IMR-90 (cell line): ENCODE measurements around the gene RBM46. TPM values are rescaled to one million over a fixed set of nuclear protein-coding genes. Genes with fewer than 3 reads are reported as not detected.

Experiments used
- ATAC-seq: fragments of 200-7000 bp; cut with Tn5 transposase; 2 replicates; pipeline ENCODE4 v1.9.1; 2020; ENCODE audit warnings: low read depth, mild to moderate bottlenecking, moderate library complexity
- BruUV-seq: library from RNA; stranded (reverse); fragments of 400-500 nt; replicated peaks from 2 replicates; lab custom pipeline; 2021; lab: Mats Ljungman, UMichigan
- CTCF ChIA-PET: fragments of 300-600 bp; formaldehyde crosslinking; extraction: SDS; loops from one replicate; lab custom pipeline; 2021; ENCODE audit warnings: antibody characterized with exemption; lab: Yijun Ruan, JAX
- POLR2A ChIA-PET: fragments of 300-600 bp; sonication (Branson Sonifier 250); formaldehyde crosslinking; loops from one replicate; lab custom pipeline; 2022; ENCODE audit warnings: antibody characterized with exemption; ENCODE audit not compliant: unreplicated experiment; lab: Charles Lee
- DNase-seq: peaks from one replicate; pipeline ENCODE4 v3.0.0; 2013
- H2AFZ ChIP-seq: replicated peaks from 2 replicates; pipeline ENCODE3; 2013; ENCODE audit warnings: low read length, mild to moderate bottlenecking; ENCODE audit not compliant: poor library complexity
- H2AK5ac ChIP-seq: 2 replicates; pipeline ENCODE4 v1.6.1; 2013; ENCODE audit warnings: low read depth, low read length, inconsistent platforms
- H2AK9ac ChIP-seq: replicated peaks from 2 replicates; pipeline ENCODE3; 2013; ENCODE audit warnings: mild to moderate bottlenecking, low read depth, low read length, moderate library complexity; ENCODE audit not compliant: poor library complexity
- H2BK120ac ChIP-seq: 2 replicates; pipeline ENCODE4 v1.6.1; 2013; ENCODE audit warnings: low read depth, low read length, inconsistent platforms
- H2BK15ac ChIP-seq: 3 replicates; pipeline ENCODE4 v1.6.1; 2013; ENCODE audit warnings: low read depth, low read length, inconsistent platforms
- H2BK20ac ChIP-seq: 2 replicates; pipeline ENCODE4 v1.6.1; 2013; ENCODE audit warnings: low read depth, mild to moderate bottlenecking, inconsistent platforms, low read length, moderate library complexity
- H2BK5ac ChIP-seq: 2 replicates; pipeline ENCODE4 v1.6.1; 2013; ENCODE audit warnings: mild to moderate bottlenecking, low read depth, low read length, inconsistent platforms; ENCODE audit not compliant: poor library complexity, severe bottlenecking
- H3K14ac ChIP-seq: replicated peaks from 2 replicates; pipeline ENCODE4 v1.6.1; 2013; ENCODE audit warnings: low read depth, low read length, inconsistent platforms
- H3K18ac ChIP-seq: 2 replicates; pipeline ENCODE4 v1.6.1; 2013; ENCODE audit warnings: low read depth, low read length, control low read depth
- H3K23ac ChIP-seq: 2 replicates; pipeline ENCODE4 v1.6.1; 2013; ENCODE audit warnings: low read depth, low read length, inconsistent platforms
- H3K27ac ChIP-seq: 2 replicates; pipeline ENCODE4 v1.5.1; 2013; ENCODE audit warnings: mild to moderate bottlenecking, control low read depth, low read length; ENCODE audit not compliant: insufficient read depth
- H3K27me3 ChIP-seq: 2 replicates; pipeline ENCODE4 v1.6.1; 2013; ENCODE audit warnings: low read length; ENCODE audit not compliant: control insufficient read depth, insufficient read depth
- H3K36me3 ChIP-seq: 2 replicates; pipeline ENCODE4 v1.6.1; 2013; ENCODE audit warnings: low read length, mixed read lengths; ENCODE audit not compliant: control insufficient read depth, insufficient read depth
- H3K4ac ChIP-seq: 2 replicates; pipeline ENCODE4 v1.6.1; 2013; ENCODE audit warnings: low read depth, low read length, inconsistent platforms
- H3K4me1 ChIP-seq: 2 replicates; pipeline ENCODE4 v1.6.1; 2013; ENCODE audit warnings: low read length, mixed read lengths; ENCODE audit not compliant: control insufficient read depth, insufficient read depth
- H3K4me2 ChIP-seq: 2 replicates; pipeline ENCODE4 v1.6.1; 2013; ENCODE audit warnings: low read depth, mild to moderate bottlenecking, control low read depth, low read length, moderate library complexity
- H3K4me3 ChIP-seq: 2 replicates; pipeline ENCODE4 v1.5.1; 2013; ENCODE audit warnings: low read depth, mild to moderate bottlenecking, control low read depth, low read length, moderate library complexity; ENCODE audit not compliant: insufficient read depth
- H3K56ac ChIP-seq: 2 replicates; pipeline ENCODE4 v1.6.1; 2013; ENCODE audit warnings: low read length, inconsistent platforms; ENCODE audit not compliant: insufficient read depth; ENCODE audit errors: extremely low read depth
- H3K79me1 ChIP-seq, 2 experiments: 2 replicates each; pipeline ENCODE4 v1.6.1; 2013; ENCODE audit warnings: low read length in 2 of 2, inconsistent platforms in 1 of 2, low read depth in 1 of 2
- H3K9ac ChIP-seq: 2 replicates; pipeline ENCODE4 v1.6.1; 2013; ENCODE audit warnings: low read depth, low read length, control low read depth
- H3K9me1 ChIP-seq: 2 replicates; pipeline ENCODE4 v1.6.1; 2013; ENCODE audit warnings: low read length, inconsistent platforms; ENCODE audit not compliant: insufficient read depth
- H3K9me3 ChIP-seq: 2 replicates; pipeline ENCODE4 v1.6.1; 2013; ENCODE audit warnings: low read length; ENCODE audit not compliant: control insufficient read depth, insufficient read depth
- H4K20me1 ChIP-seq: 2 replicates; pipeline ENCODE4 v1.6.1; 2013; ENCODE audit warnings: low read length, inconsistent platforms; ENCODE audit not compliant: insufficient read depth
- H4K5ac ChIP-seq: 2 replicates; pipeline ENCODE4 v1.6.1; 2013; ENCODE audit warnings: mild to moderate bottlenecking, low read depth, low read length, control low read depth
- H4K8ac ChIP-seq, 2 experiments: 2 replicates each; pipeline ENCODE4 v1.6.1; 2013; ENCODE audit warnings: low read depth in 2 of 2, low read length in 2 of 2, control low read depth in 1 of 2, inconsistent platforms in 1 of 2
- H4K91ac ChIP-seq: 2 replicates; pipeline ENCODE4 v1.6.1; 2013; ENCODE audit warnings: low read depth, low read length, inconsistent platforms; ENCODE audit not compliant: insufficient read depth
- POLR2A ChIP-seq: IDR thresholded peaks from 2 replicates; pipeline ENCODE4 v1.6.1; 2012; ENCODE audit warnings: mild to moderate bottlenecking, low read depth, low read length
- RAD21 ChIP-seq: IDR thresholded peaks from 2 replicates; pipeline ENCODE4 v1.6.1; 2012; ENCODE audit warnings: low read length, improper control_type of control experiment
- WGBS, 2 experiments: methylation state at CpG; one replicate each; pipeline versions ENCODE4 v1.1.5 to v1.1.7; 2013; ENCODE audit warnings: missing lambda C conversion rate in 2 of 2; ENCODE audit not compliant: insufficient read length in 1 of 2; ENCODE audit errors: extremely low coverage in 2 of 2; 5-methylcytosine and 5-hydroxymethylcytosine counted together
- dilution Hi-C: fragments of 300-500 bp; cut with HindIII; formaldehyde crosslinking; loops from one replicate; pipeline ENCODE4 v1.14.3; 2018; ENCODE audit warnings: low sequenced_read_pairs; ENCODE audit not compliant: unreplicated experiment
- in situ Hi-C: fragments of 300-500 bp; cut with MboI; formaldehyde crosslinking; loops from 3 replicates; pipeline ENCODE4 v1.14.3; 2019; ENCODE audit warnings: low sequenced_read_pairs, inconsistent platforms, mixed read lengths
- intact Hi-C: fragments of 100-400 bp; cut with micrococcal nuclease; formaldehyde crosslinking; loops from 2 replicates; pipeline ENCODE4 v1.10.0; 2022
- polyA plus RNA-seq, 3 experiments: library from polyadenylated mRNA; depleted of rRNA; stranded (reverse); fragments of >200 nt; gene quantifications; 2 replicates each; pipeline ENCODE4 v1.2.3, GENCODE V29; 2012; ENCODE audit warnings: low replicate concordance in 1 of 3
- total RNA-seq: library from RNA; depleted of rRNA; stranded (reverse); fragments of >200 nt; gene quantifications from 2 replicates; pipeline ENCODE4 v1.2.3, GENCODE V29; 2012

Gene RBM46
- total and polyA plus RNA-seq, 2 of the 4 experiments (the other 2 are of a cell fraction): not detected

DNA sequence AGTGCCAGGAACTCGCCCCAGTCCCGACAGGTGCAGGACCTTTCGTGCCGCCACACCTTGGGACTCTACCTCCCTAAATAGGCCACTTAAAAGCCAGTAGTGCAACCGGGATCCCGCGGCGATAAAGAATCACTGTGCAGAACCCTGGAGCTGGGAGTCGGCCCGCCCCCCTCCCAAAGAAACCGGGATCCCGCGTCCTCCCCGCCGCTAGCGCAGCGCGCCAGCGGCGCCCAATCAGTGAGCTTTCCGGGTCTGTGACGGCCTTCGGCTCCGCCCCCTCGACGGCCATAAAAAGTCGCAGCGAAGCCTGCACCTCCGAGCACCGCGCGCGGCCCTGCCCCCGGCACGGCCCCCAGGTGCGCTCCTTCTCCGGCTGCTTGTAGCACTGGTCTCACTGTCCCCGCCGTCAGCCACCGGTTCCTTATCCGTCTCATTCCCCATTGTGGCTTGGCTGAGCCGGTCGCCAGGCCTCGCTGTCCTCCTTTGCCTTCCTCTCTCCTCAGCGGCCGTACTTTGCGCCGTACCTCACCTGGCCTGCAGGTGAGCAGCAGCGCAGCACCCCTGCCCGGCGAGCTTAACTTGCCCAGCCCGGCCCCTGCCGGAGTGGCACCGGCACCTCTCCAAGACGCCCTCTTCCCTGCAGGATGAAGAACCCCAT is 37.3 kb upstream of the RBM46 start, which contains the start of gene LRAT:
LRAT (plus strand) TSS at position 318 of the 658 bp plus-strand sequence; CDS start at position 645, 327 bp downstream.
- DNase-seq (no peak), ATAC-seq (no peak)
- no peaks in the 10 kb centered on the region for H4K20me1 ChIP-seq
- no peak within 1 kb of the TSS for H2AK9ac ChIP-seq
- no peak within 1 kb of the TSS for H2BK20ac ChIP-seq
- H2AFZ ChIP-seq: peak within 1 kb of the TSS; percentile 76
- no peak within 1 kb of the TSS for H3K23ac ChIP-seq
- H2BK120ac ChIP-seq: no peak within 1 kb of the TSS
- no peak within 1 kb of the TSS for H3K4ac ChIP-seq
- no peak within 1 kb of the TSS for H3K14ac ChIP-seq
- H2AK5ac ChIP-seq: no peak within 1 kb of the TSS
- H2BK5ac ChIP-seq: no peak within 1 kb of the TSS
- H3K9me3 ChIP-seq: no peaks in the 10 kb centered on the region
- no peak within 1 kb of the TSS for H3K27ac ChIP-seq
- ChIA-PET POLR2A (no interaction called here), CTCF (interaction anchor here (0.6 kb wide), 1 partner anchor 18 kb away, joined by 3 read pairs; no protein-coding TSS in a partner anchor)
- H4K5ac ChIP-seq: no peak within 1 kb of the TSS
- dilution Hi-C loops: no loop called here
- no peaks in the 10 kb centered on the region for H3K79me1 ChIP-seq
- H3K18ac ChIP-seq: no peak within 1 kb of the TSS
- BruUV-seq: no TSS peak
- H3K27me3 ChIP-seq: peaks cover 41% of the 10 kb centered on the region
- H3K4me1 ChIP-seq: no peaks in the 10 kb centered on the region; the same call in 1 of the 2 replicates
- no peak within 1 kb of the TSS for H2BK15ac ChIP-seq
- H3K9me1 ChIP-seq: no peaks in the 10 kb centered on the region
- in situ Hi-C loops: no loop called here
- no peak within 1 kb of the TSS for H3K9ac ChIP-seq
- intact Hi-C loops: no loop called here
- no peak within 1 kb of the TSS for H4K8ac ChIP-seq
- H3K4me3 ChIP-seq: no peak within 1 kb of the TSS
- H4K91ac ChIP-seq: no peak within 1 kb of the TSS
- no peaks in the 10 kb centered on the region for H3K36me3 ChIP-seq
- H3K56ac ChIP-seq: no peak within 1 kb of the TSS
- H3K4me2 ChIP-seq: peak within 1 kb of the TSS; percentile 74; the same call in 1 of the 2 replicates
- WGBS, 2 experiments: 0% methylated on average over 31 of the region's 55 CpGs; no CpG with 5 or more reads in 1 of the 2 experiments
- TF ChIP-seq RAD21: no peak
- no peak for TF ChIP-seq POLR2A
